K562 (cell line): Measurements from ENCODE around the gene CLEC2L. TPM values are rescaled to one million over a fixed set of nuclear protein-coding genes. Genes with fewer than 3 reads are reported as not detected.
A peak's percentile ranks its signal among the peaks of the same experiment; 100 is the strongest.

Experiments
- ATAC-seq: fragments of 200-7000 bp; cut with Tn5 transposase; 3 replicates; pipeline ENCODE4 v1.9.1; 2020; ENCODE audit warnings: moderate library complexity
- BruUV-seq: library from RNA; stranded (reverse); fragments of 400-500 nt; replicated peaks from 2 replicates; lab custom pipeline; 2021; lab: Mats Ljungman, UMichigan
- CTCF ChIA-PET: fragments of 300-600 bp; formaldehyde crosslinking; extraction: SDS; loops from one replicate; lab custom pipeline; 2021; ENCODE audit warnings: low intra/inter-chr PET ratio; lab: Yijun Ruan, JAX
- POLR2A ChIA-PET: fragments of 300-600, 350-650 bp; sonication (Branson Sonifier 250); formaldehyde crosslinking; extraction: SDS; loops from one replicate; lab custom pipeline; 2021; ENCODE audit warnings: antibody characterized with exemption, inconsistent platforms; lab: Yijun Ruan, JAX
- DNase-seq, 4 experiments: peaks; one replicate each; pipeline versions ENCODE4 v3.0.0 to v3.0.0-alpha.2; 2011 to 2018; ENCODE audit warnings: low spot score in 3 of 4, mixed read lengths in 3 of 4; ENCODE audit errors: extremely low read depth in 1 of 4
- FAIRE-seq: peaks from 2 replicates; lab custom pipeline; 2011; peaks lifted over from hg19 to GRCh38; lab: Jason Lieb, UNC
- H2AFZ ChIP-seq: 2 replicates; pipeline ENCODE4 v1.6.0; 2011; ENCODE audit warnings: low read depth, low read length, control low read depth, inconsistent platforms
- H3K27ac ChIP-seq: fragments of 200-600 bp; 3 replicates; pipeline ENCODE4 v1.8.0; 2011; ENCODE audit warnings: low read depth, mild to moderate bottlenecking, control low read depth, inconsistent platforms, low read length, moderate library complexity, mixed read lengths; ENCODE audit errors: extremely low read depth
- H3K27me3 ChIP-seq, 2 experiments: fragments of 300-600 bp in 1 of 2; 2 replicates in 1 of 2; 3 replicates in 1 of 2; pipeline versions ENCODE4 v1.6.0 to v1.8.0; 2011; ENCODE audit warnings: inconsistent platforms in 2 of 2, low read length in 2 of 2, mild to moderate bottlenecking in 1 of 2, mixed read lengths in 1 of 2, moderate library complexity in 1 of 2; ENCODE audit not compliant: control insufficient read depth in 2 of 2, insufficient read depth in 2 of 2
- H3K36me3 ChIP-seq: fragments of 300-600 bp; 3 replicates; pipeline ENCODE4 v1.8.0; 2011; ENCODE audit warnings: mild to moderate bottlenecking, low read length, inconsistent platforms; ENCODE audit not compliant: control insufficient read depth, insufficient read depth
- H3K4me1 ChIP-seq, 2 experiments: fragments of 200-600 bp in 1 of 2; replicated peaks in 1 of 2; 2 replicates in 1 of 2; 3 replicates in 1 of 2; pipeline versions ENCODE4 v1.5.1 to v1.8.0; 2011; ENCODE audit warnings: inconsistent platforms in 2 of 2, low read length in 2 of 2, mild to moderate bottlenecking in 1 of 2, mixed read lengths in 1 of 2, moderate library complexity in 1 of 2; ENCODE audit not compliant: control insufficient read depth in 2 of 2, insufficient read depth in 2 of 2
- H3K4me2 ChIP-seq: 2 replicates; pipeline ENCODE4 v1.6.1; 2011; ENCODE audit warnings: low read length, control low read depth, inconsistent platforms, mixed read lengths; ENCODE audit not compliant: insufficient read depth
- H3K4me3 ChIP-seq: fragments of 200-600 bp; sonication (generic), shearing (Covaris generic); 2 replicates; pipeline ENCODE4 v1.5.1; 2016; ENCODE audit warnings: control low read depth, inconsistent platforms
- H3K79me2 ChIP-seq: fragments of 200-600 bp; 3 replicates; pipeline ENCODE4 v1.8.0; 2011; ENCODE audit warnings: low read length, inconsistent platforms; ENCODE audit not compliant: control insufficient read depth, insufficient read depth
- H3K9ac ChIP-seq, 2 experiments: 2 replicates each; pipeline versions ENCODE4 v1.6.0 to v1.6.1; 2011; ENCODE audit warnings: low read depth in 2 of 2, low read length in 2 of 2, control low read depth in 1 of 2, inconsistent platforms in 1 of 2, mild to moderate bottlenecking in 1 of 2, mixed read lengths in 1 of 2; ENCODE audit not compliant: insufficient read depth in 1 of 2
- H3K9me1 ChIP-seq: one replicate; pipeline ENCODE4 v1.6.0; 2011; ENCODE audit warnings: inconsistent platforms, mild to moderate bottlenecking, low read length, moderate library complexity; ENCODE audit not compliant: control insufficient read depth, insufficient read depth
- H3K9me3 ChIP-seq: replicated peaks from 2 replicates; pipeline ENCODE4 v1.5.1; 2011; ENCODE audit warnings: low read depth, low read length, inconsistent platforms; ENCODE audit not compliant: control insufficient read depth, insufficient read depth
- H4K20me1 ChIP-seq: replicated peaks from 2 replicates; pipeline ENCODE4 v1.6.1; 2011; ENCODE audit warnings: low read length, inconsistent platforms, mixed read lengths; ENCODE audit not compliant: control insufficient read depth, insufficient read depth
- BCOR ChIP-seq: fragments of 450-650 bp; IDR thresholded peaks from 2 replicates; pipeline ENCODE4 v1.6.1; 2016
- ELF2 ChIP-seq: fragments of 250-450 bp; sonication (Bioruptor Pico); IDR thresholded peaks from 2 replicates; pipeline ENCODE4 v1.5.0; 2021; ENCODE audit warnings: mild to moderate bottlenecking
- GTF2E2 ChIP-seq: fragments of 200-800 bp; sonication (Bioruptor generic); IDR thresholded peaks from 2 replicates; pipeline ENCODE4 v1.6.1; 2016; ENCODE audit warnings: missing genetic modification characterization, missing compliant biosample characterization
- HNRNPK ChIP-seq: fragments of 200-400 bp; formaldehyde crosslinking; IDR thresholded peaks from one replicate; pipeline ENCODE4 v1.6.1; 2018; ENCODE audit warnings: mild to moderate bottlenecking, low read depth, low read length; ENCODE audit not compliant: poor library complexity, severe bottlenecking
- KDM1A ChIP-seq, 2 experiments: fragments of 450-650 bp; IDR thresholded peaks; 2 replicates each; pipeline ENCODE4 v1.6.1; 2016; ENCODE audit warnings: mild to moderate bottlenecking in 2 of 2
- RBM25 ChIP-seq: fragments of 200-400 bp; formaldehyde crosslinking; IDR thresholded peaks from 2 replicates; pipeline ENCODE4 v1.6.1; 2018; ENCODE audit warnings: low read length, low read depth, moderate library complexity; ENCODE audit not compliant: severe bottlenecking
- RFX1 ChIP-seq: fragments of 450-650 bp; IDR thresholded peaks from 2 replicates; pipeline ENCODE4 v1.6.1; 2016; ENCODE audit warnings: mild to moderate bottlenecking, moderate library complexity
- SMARCA5 ChIP-seq: fragments of 450-650 bp; IDR thresholded peaks from 2 replicates; pipeline ENCODE4 v1.6.1; 2016
- THRAP3 ChIP-seq: fragments of 450-650 bp; IDR thresholded peaks from 2 replicates; pipeline ENCODE4 v1.6.1; 2016; ENCODE audit warnings: mild to moderate bottlenecking, inconsistent platforms, borderline replicate concordance
- VEZF1 ChIP-seq: fragments of 200-800 bp; sonication (Bioruptor generic); IDR thresholded peaks from 2 replicates; pipeline ENCODE4 v1.6.1; 2017; ENCODE audit warnings: missing genetic modification characterization, missing compliant biosample characterization
- ZNF146 ChIP-seq: IDR thresholded peaks from one replicate; pipeline ENCODE4 v1.6.1; 2018; ENCODE audit warnings: missing compliant biosample characterization; ENCODE audit not compliant: unreplicated experiment
- WGBS: fragments of 100-300 bp; shearing (Covaris generic); methylation state at CpG from one replicate; pipeline ENCODE4 v1.1.6; 2016; ENCODE audit warnings: low coverage, mixed read lengths; ENCODE audit not compliant: insufficient coverage; ENCODE audit errors: missing lambda C conversion rate; 5-methylcytosine and 5-hydroxymethylcytosine counted together
- in situ Hi-C: fragments of 300-500 bp; cut with MboI; formaldehyde crosslinking; loops from 4 replicates; pipeline ENCODE4 v1.15.0; 2018; ENCODE audit warnings: inconsistent platforms, mixed read lengths
- intact Hi-C: fragments of 100-400 bp; cut with micrococcal nuclease; formaldehyde crosslinking; loops from 2 replicates; pipeline ENCODE4 v1.14.2; 2022
- polyA plus RNA-seq, 8 experiments: library from polyadenylated mRNA; depleted of rRNA in 4 of 8; stranded (reverse) in 5 of 8; unstranded in 3 of 8; fragments of >200 nt; fragmentation: Nextera tagmentation in 2 of 8; fragmentation: Illumina TruSeq in 1 of 8; extraction: Ambion mirVana in 2 of 8; extraction: Trizol in 1 of 8; gene quantifications; 2 replicates each; pipeline versions ENCODE4 v1.2.1 to v1.2.3, GENCODE V29; 2011 to 2014; ENCODE audit warnings: inconsistent platforms in 1 of 8, missing spikeins in 1 of 8
- total RNA-seq, 7 experiments: library from RNA; depleted of rRNA in 6 of 7; stranded (reverse); fragments of >200 nt in 6 of 7; fragmentation: Illumina TruSeq in 2 of 7; extraction: Trizol in 2 of 7; gene quantifications; 2 replicates each; pipeline versions ENCODE4 v1.2.1 to v1.2.3, GENCODE V29; 2011 to 2021; ENCODE audit warnings: low replicate concordance in 1 of 7

Gene CLEC2L
- total and polyA plus RNA-seq, 9 of the 15 experiments (the other 6 are each of a cell fraction or from before 2014, with no cell fraction given) = 0.84 to 5.5 (median 1.8) TPM

GRCh38 chr7:139560199-139560598, 36.7 kb downstream of the CLEC2L start:
- H3K36me3 ChIP-seq = no peaks in the 10 kb centered on the region
- peaks cover 19 to 25% of the 10 kb centered on the region in 2 experiments; a peak in 4 of 5 replicates for H3K27me3 ChIP-seq
- WGBS = 66% methylated on average over 2 of the region's 2 CpGs
- no peaks in the 10 kb centered on the region for H3K79me2 ChIP-seq
- intact Hi-C loops (no loop called here), in situ Hi-C loops (no loop called here)
- no TSS peak for BruUV-seq
- no peaks in the 10 kb centered on the region for H3K9me1 ChIP-seq
- ChIA-PET POLR2A (no interaction called here), CTCF (no interaction called here)
- FAIRE-seq (no peak), ATAC-seq (no peak), DNase-seq (no peak)
- no peaks in the 10 kb centered on the region for H3K9me3 ChIP-seq
- H3K4me3 ChIP-seq = no peak overlapping the region
- no peak overlapping the region for H3K27ac ChIP-seq
- H3K9ac ChIP-seq = no peak overlapping the region
- no peak overlapping the region for H3K4me2 ChIP-seq
- no peaks in the 10 kb centered on the region for H4K20me1 ChIP-seq
- H3K4me1 ChIP-seq = peaks cover 0 to 10% of the 10 kb centered on the region in 2 experiments; a peak in 3 of 5 replicates
- no peak overlapping the region for H2AFZ ChIP-seq
- TF ChIP-seq KDM1A (IDR thresholded peaks at IDR 0.05) (peak; percentile 39 to 53; a peak in 2 of 4 replicates), RFX1 (peak; percentile 33; the same call in 1 of the 2 replicates), RBM25 (peak; percentile 75), BCOR (peak; percentile 35; the same call in 1 of the 2 replicates), VEZF1 (CRISPR knock-in tag) (0 out of 2 replicates have a peak, but pooled peaks have one; percentile 24), GTF2E2 (no peak), SMARCA5 (0 out of 2 replicates have a peak, but pooled peaks have one; percentile 31), THRAP3 (0 out of 2 replicates have a peak, but pooled peaks have one; percentile 52), ZNF146 (CRISPR knock-in tag) (peak; percentile 98), HNRNPK (no peak), ELF2 (no peak)
